Measurements from ENCODE around the gene KIAA0513.

- TF ChIP-seq CTCF (IDR thresholded peaks at IDR 0.05; ENCODE audit: extremely low read depth in 1 of 2, insufficient read depth in 1 of 2, low read depth in 1 of 2, low read length in 2 of 2) (no peak), EZH2 (IDR thresholded peaks at IDR 0.05; ENCODE audit: borderline replicate concordance, low read depth, low read length, severe bottlenecking) (no peak), JUN (IDR thresholded peaks at IDR 0.05; ENCODE audit: borderline replicate concordance, insufficient read depth, insufficient read length, low read depth) (no peak), POLR2AphosphoS5 (IDR thresholded peaks at IDR 0.05; ENCODE audit: insufficient read depth, low read depth, low read length) (no peak), POLR2A (IDR thresholded peaks at IDR 0.05; ENCODE audit: low read depth, low read length) (no peak), MYC (IDR thresholded peaks at IDR 0.05; ENCODE audit: low read depth, low read length) (no peak), FOS (IDR thresholded peaks at IDR 0.05; ENCODE audit: borderline replicate concordance, insufficient read depth, low read length) (no peak), MAX (IDR thresholded peaks at IDR 0.05; ENCODE audit: insufficient read depth, insufficient read length) (no peak)
Observed at GRCh38 chr16:85081765-85082164, 54.2 kb downstream of the KIAA0513 start.

Measured in endothelial cell of umbilical vein (primary cell).